OCI-LY7 (cell line): ENCODE measurements around the gene KCNT1.
A peak's percentile ranks its signal among the peaks of the same experiment; 100 is the strongest.

Experiments used
- EZH2phosphoT487 ChIP-seq: fragments of 200-600 bp; sonication (generic); IDR thresholded peaks from 2 replicates; pipeline ENCODE4 v1.6.1; 2018; ENCODE audit warnings: low read depth, borderline replicate concordance, mild to moderate bottlenecking, mixed run types, antibody characterized with exemption, low read length, moderate library complexity, mixed read lengths
- TF ChIP-seq, protein P1 (sequence below): fragments of 200-600 bp; sonication (generic); conservative IDR thresholded peaks from 2 replicates; pipeline ENCODE4 v1.5.1; 2014; ENCODE audit warnings: mild to moderate bottlenecking, antibody characterized with exemption, low read length, moderate library complexity, mixed read lengths

DNA sequence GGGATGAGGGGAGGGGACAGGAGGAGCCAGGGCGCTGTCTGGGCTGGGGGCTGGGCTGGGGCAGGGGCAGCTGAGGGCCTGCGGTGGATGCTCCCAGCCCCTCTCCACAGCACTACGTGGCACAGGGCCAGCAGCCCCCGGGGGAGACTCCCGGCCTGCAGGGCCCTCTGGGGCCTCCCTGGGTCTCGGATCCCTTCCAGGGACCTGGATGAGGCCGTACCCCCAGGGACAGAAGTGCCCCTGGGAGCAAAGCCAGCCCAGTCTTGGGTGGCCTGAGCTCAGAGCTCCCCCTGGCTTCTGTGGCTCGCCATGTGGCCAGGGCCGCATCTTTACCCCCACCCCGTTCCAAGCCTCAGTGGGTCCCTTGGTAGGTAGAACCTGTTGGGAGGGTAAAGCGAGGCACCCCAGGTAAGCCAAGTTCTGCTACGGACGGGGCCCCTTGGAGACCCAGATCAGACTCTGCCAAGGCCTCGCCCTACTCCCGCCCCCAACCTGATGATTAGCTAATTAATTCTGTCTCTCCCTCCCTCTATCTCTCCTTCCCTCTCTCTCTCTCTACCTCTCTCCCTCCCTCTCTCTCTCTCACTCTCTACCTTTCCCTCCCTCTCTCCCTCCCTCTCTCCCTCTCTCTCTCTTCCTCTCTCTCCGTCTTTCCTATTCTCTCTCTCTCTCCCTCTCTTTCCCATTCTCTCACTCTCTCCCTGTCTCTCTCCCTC lies 24.3 kb downstream of the KCNT1 start:
- TF ChIP-seq, protein P1, sequence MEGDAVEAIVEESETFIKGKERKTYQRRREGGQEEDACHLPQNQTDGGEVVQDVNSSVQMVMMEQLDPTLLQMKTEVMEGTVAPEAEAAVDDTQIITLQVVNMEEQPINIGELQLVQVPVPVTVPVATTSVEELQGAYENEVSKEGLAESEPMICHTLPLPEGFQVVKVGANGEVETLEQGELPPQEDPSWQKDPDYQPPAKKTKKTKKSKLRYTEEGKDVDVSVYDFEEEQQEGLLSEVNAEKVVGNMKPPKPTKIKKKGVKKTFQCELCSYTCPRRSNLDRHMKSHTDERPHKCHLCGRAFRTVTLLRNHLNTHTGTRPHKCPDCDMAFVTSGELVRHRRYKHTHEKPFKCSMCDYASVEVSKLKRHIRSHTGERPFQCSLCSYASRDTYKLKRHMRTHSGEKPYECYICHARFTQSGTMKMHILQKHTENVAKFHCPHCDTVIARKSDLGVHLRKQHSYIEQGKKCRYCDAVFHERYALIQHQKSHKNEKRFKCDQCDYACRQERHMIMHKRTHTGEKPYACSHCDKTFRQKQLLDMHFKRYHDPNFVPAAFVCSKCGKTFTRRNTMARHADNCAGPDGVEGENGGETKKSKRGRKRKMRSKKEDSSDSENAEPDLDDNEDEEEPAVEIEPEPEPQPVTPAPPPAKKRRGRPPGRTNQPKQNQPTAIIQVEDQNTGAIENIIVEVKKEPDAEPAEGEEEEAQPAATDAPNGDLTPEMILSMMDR = peak; percentile 30; the same call in 1 of the 2 replicates
- no peak for TF ChIP-seq EZH2phosphoT487
